Body of pancreas (tissue), 4 donors: ENCODE results near the gene WDPCP.
"Not testable (repeated sequence)": the region's sequence is repeated elsewhere in the genome, so short reads cannot be mapped to it uniquely, and the experiment has no call there.

Experiments used
- CTCF ChIP-seq, 7 experiments: fragments of 450-650 bp in 4 of 7; fragments of 200-600 bp in 3 of 7; sonication (generic) in 3 of 7; IDR thresholded peaks; one replicate each; pipeline ENCODE4 v1.5.1; 2016 to 2019; ENCODE audit warnings: antibody characterized with exemption in 7 of 7
- POLR2A ChIP-seq, 3 donors: fragments of 450-650 bp; IDR thresholded peaks; one replicate each; pipeline ENCODE4 v1.6.1; 2016; ENCODE audit warnings: antibody characterized with exemption in 3 of 3, mild to moderate bottlenecking in 2 of 3

- not testable (repeated sequence) for TF ChIP-seq CTCF, POLR2A (IDR thresholded peaks at IDR 0.05)
Observed at GRCh38 chr2:63323662-63324061, 264.6 kb downstream of the WDPCP start.
